ENCODE measurements around the gene FNIP2.
"Not testable (repeated sequence)": the region's sequence is repeated elsewhere in the genome, so short reads cannot be mapped to it uniquely, and the experiment has no call there.

FNIP2 gene

DNA sequence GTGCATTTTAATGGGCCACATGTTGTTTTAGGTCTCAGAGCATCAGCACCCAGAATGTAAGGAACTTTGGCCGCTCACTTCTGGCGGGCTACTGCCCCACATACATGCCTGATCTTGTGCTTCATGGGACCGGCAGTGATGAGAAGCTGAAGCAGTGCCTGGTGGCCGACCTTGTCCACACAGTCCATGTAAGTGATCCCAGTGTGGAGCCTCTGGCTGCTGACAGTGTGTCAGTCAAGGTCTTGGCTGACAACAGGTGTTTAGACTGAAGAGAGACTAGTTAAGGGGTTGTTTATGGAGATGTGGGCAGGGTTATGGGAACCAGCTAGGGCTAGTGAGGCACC, 101.4 kb downstream of the FNIP2 start:
- no peak for DNase-seq (ENCODE audit: low read depth in 2 of 2)

DNA sequence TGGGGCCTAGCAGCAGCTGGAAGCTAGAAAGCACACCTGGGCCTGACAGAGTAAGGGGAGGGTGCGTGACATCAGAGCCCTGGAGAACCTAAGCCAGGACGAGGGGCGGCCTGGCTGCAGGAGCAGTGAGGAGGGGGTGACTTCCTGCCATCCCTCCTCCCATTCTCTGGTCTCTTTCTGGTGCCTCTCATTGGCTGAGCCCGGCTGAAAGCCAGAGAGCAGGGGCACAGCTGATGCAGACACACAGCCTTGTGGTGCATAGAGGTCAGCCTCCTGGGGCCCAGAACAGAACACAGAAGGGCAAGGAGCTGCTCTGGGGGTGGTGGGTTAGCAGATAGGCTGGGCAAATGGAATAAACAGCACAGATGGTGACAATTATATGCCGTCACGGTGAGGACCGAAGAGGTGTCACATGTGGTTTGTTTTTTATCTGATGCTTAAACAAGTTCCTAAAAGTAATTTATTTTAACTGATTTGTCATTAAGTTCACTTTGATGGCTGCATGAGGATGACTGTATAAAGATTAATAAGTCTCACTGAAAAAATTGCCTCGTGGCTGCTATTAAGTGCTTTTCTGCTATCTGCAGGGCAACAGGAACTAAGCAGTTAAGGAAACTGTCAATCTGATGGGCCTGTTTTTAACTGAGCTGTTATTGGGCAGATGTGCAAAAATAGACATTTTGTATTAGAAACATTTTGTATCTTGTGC, 102.0 kb downstream of the FNIP2 start:
- no peak for DNase-seq (ENCODE audit: low read depth in 2 of 2)

DNA sequence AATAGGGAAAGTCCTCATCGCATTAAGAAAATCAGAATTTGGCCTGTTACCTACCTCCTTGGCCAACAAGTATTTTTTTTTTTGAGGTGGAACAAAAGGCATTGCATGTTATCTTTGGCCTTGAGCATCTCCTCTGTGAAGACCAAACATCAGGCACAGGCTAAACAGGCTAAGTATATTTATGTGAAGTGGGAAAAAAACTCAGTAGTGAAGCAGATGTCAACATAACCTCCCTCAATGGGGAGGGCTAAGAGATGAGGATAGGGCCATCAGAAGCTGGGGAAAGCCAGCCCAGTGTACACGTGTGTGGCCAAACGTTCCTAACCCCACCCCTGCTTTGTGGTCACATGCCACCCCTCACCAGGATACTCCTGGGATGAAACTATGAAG, 102.5 kb downstream of the FNIP2 start:
- no peak for DNase-seq (ENCODE audit: low read depth in 2 of 2)

DNA sequence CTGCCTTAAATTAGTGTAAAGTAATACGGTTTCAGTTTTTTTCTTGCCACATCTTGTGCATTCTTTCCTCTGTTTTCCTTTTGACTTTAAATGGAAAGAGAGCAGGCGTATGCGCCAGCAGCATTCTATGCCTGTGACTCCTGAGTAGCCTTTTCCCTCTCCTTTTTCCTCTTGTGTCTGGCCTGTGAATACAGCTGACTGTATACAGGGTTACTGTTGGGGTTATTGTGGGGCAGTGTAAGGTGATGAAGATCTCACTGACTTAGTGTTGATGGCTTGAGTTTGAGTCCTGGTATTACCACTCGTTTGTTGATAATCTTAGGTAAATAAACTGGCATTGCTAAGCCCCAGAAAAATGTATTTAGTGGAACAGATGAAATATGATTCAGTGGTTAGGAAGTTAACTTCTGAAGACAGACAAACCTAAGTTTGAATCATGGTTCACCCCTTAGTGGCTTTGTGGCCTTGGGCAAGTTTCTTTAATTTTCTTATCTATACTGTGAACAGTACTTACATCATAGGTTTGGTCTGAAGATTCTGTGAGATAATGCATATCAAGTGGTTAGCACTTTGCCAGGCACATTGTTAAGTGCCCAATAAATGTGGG, 105.1 kb downstream of the FNIP2 start:
- DNase-seq (ENCODE audit: low read depth in 2 of 2), result no peak

DNA sequence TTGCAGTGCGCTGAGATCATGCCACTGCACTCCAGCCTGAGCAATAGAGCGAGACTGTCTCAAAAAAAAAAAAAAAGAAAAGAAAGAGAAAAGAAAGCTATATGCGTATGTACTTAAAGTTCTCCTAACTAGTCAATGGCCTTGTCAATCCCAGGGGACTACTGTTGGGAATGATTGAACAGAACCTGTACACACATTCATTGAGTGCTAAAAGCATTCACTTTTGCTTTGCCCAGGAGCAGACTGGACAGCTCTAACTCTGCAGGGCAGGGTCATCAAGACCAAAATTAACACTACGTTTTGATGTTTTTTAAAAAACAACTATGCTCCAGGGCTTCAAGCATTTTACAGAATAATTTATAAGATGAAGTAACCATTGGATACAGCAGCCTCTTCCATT, 106.2 kb downstream of the FNIP2 start:
- no peak for DNase-seq (ENCODE audit: low read depth in 2 of 2)

DNA sequence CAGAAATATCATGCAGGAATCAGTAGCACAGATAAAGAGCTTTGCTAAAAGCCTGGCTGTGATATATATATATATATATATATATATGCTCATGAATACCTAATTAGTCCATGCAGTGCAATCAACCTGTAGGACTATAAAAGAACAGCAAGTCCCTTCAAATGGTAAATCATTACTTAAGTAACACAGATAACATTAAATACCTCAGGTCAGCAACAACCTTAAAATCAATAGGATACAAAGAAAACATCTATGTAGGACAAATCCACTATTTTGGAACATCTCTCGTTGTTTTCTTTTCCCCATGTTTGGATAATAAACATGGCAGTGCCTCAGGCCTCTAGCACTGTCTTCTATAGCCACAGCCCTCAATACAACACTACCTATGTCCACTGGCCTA, 106.6 kb downstream of the FNIP2 start:
- DNase-seq (ENCODE audit: low read depth in 2 of 2), result no peak

DNA sequence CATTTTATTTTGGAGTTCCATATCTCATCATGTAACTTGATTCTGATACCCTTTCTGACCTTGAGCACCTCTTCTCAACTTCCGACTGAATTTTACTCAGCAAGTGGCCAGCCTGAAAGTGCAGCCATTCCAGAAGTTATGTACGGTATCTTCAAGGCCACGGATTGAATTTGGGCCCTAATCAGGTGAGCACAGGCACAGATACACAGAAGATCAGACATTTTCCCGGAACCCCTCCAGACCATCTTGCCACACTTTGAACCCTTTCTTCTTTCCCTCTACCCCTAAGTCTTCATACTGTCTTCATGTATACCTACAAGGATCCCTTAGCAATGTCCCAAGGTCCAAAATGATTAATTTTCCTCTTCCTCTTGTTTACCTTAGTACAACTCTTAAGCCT, 108.2 kb downstream of the FNIP2 start:
- DNase-seq (ENCODE audit: low read depth in 2 of 2), result no peak

DNA sequence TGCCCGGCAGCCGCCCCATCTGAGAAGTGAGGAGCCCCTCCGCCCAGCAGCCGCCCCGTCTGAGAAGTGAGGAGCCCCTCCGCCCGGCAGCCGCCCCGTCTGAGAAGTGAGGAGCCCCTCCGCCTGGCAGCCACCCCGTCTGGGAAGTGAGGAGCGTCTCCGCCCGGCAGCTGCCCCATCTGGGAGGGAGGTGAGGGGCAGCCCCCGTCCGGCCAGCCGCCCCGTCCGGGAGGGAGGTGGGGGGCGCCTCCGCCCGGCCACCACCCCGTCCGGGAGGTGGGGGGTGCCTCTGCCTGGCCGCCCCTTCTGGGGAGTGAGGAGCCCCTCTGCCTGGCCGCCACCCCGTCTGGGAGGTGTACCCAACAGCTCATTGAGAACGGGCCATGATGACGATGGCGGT, 113.3 kb downstream of the FNIP2 start:
- DNase-seq (ENCODE audit: low read depth in 2 of 2), result not testable (repeated sequence)

DNA sequence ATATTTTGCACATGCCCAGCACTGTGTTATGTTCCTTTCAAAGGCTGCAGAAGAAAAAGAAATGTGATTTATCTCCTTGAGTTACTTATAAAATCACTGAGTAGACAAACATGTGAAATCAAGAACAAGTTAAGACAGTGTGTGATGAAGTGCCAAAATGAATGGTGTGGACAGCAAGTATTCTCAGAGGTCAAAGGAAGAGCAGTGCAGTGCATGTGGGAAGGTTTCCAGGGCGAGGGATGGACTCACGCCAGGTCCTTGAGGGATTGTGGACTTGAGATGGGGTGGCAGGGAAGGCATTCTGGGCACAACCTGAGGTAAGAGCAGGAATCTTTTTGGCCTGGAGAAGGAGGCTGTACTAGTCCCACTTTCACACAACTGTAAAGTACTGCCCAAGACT, 115.5 kb downstream of the FNIP2 start:
- DNase-seq (ENCODE audit: low read depth in 2 of 2), result no peak

DNA sequence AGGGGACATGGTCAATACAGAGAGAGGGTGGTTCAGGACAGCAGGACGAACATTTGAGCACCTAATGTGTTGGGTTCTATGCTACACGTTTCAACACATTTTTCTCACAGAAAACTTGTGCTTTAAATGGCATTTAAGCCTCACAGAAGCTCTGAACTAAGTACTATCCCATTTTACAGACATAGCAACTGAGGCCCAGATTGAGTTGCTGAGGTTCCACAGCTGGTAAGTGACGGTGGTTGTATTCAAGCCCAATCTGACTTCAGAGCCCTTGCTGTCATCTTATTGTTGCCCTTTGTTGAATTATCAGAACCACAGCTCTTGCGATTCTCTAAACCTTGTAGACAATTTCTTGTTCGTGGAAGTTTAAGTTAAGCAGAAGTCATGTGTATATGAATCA, 116.7 kb downstream of the FNIP2 start:
- no peak for DNase-seq (ENCODE audit: low read depth in 2 of 2)

DNA sequence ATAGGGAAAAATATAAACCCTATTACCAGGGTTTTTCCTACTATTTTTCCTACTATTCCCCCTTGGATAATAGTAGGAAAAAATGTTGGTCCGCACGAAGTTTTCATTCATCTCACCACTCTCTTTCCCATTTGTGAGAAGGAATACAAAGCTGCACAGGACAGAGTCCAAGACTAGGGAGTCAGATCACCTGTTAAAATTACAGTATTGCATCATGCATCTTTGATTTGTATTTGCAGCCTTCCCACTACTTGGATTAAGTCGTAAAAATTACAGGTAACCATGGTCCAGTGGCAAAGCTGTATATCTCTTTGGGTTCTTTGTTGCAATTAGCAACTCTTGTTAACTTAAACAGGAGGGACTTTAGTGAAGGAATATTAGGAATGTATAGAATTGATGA, 121.5 kb downstream of the FNIP2 start:
- DNase-seq (ENCODE audit: low read depth in 2 of 2), result no peak

DNA sequence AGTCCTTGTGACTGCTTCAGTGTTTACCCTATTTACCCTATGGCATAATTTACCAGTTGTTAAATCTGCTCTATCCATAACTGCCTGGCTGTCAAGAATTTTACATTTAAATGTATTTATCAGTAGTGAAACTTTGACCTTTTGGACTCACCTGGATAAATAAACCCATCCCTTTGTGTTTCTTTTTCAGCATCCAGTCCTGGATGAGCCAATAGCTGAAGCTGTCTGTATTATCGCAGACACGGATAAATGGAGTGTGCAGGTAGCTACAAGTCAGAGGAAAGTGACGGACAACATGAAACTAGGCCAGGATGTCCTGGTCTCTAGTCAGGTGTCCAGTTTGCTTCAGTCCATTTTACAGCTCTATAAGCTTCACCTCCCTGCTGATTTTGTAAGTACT, 122.4 kb downstream of the FNIP2 start:
- no peak for DNase-seq (ENCODE audit: low read depth in 2 of 2)

DNA sequence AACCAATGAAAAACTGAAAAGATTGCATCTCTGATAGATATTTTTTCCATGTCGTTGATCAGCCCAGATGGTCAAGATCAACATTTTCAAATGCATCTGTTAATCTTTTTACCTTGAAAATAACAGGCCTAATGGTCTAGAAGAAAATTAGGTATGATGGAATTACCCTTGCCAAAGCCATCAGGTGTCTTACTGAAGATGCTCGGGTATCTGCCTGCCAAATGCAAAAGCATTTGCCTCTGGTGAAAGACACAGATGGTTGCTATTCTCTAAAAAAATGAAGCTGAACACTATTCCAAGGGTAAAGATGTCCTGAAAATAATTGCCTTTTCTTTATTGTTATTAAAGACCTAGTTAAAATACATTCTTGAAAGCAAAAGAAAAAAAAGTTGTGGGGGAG, 126.0 kb downstream of the FNIP2 start:
- DNase-seq (ENCODE audit: low read depth in 2 of 2), result no peak

DNA sequence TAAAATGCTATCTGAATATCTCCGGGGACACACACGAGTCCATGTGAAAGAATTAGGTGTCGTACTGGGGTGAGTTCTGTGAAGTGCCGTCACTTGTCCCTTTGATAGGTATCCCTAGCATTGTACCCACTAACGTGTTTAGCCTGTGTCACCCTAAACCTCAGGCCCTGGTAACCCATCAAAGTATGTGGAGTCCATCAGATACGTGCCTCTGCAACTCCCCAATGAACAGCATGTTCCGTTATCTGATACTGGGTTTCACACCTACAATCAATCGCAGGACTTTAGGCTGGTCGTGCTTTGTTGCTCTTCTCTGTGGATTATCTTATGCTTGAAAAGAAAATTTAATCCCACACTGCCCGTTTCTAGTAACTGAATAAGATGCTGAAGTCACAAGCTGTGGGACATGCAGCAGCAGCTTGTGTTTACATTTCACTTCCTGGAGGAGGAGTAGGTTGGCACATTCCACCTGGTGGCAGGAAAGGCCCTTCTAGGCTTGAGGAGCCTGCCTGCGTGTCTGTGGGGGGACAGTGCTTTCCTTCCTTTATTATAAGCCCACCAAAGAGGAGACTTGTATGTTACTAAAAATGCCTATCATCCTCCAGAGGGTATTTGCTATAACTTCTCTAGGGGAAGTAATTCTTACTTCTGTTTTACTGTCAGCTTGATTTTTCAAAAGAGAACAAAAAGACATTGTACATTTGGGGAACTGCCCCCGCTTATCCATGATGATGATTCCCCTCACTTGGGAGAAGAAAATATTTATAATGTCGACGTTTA, 127.2 kb downstream of the FNIP2 start:
- no peak for DNase-seq (ENCODE audit: low read depth in 2 of 2)

DNA sequence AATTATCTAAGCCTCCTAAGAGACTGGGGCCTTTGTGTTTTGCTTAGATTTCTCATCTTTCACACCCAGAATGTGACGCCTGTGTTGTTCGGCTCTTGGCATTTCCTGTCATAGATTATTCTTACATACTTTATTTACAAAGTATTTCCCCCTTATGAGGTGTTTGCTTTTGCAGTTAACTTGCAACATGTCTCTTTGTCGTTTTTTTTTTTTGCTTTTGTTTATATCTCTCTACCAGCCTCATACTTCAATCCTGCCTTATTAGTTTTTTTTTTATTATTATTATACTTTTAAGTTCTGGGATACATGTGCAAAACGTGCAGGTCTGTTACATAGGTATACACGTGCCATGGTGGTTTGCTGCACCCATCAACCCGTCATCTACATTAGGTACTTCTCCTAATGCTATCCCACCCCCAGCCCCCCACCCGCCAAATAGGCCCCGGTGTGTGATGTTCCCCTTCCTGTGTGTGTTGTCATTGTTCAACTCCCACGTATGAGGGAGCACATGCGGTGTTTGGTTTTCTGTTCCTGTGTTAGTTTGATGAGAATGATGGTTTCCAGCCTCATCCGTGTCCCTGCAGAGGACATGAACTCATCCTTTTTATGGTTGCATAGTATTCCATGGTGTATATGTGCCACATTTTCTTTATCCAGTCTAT, 127.9 kb downstream of the FNIP2 start:
- not testable (repeated sequence) for DNase-seq (ENCODE audit: low read depth in 2 of 2)

DNA sequence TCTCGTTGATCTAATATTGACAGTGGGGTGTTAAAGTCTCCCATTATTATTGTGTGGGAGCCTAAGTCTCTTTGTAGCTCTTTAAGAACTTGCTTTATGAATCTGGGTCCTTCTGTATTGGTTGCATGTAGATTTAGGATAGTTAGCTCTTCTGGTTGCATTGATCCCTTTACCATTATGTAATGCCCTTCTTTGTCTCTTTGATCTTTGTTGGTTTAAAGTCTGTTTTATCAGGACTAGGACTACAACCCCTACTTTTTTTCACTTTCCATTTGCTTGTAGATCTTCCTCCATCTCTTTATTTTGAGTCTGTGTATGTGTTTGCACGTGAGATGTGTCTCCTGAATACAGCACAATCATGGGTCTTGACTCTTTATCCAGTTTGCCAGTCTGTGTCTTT, 131.6 kb downstream of the FNIP2 start:
- DNase-seq (ENCODE audit: low read depth in 2 of 2), result not testable (repeated sequence)

DNA sequence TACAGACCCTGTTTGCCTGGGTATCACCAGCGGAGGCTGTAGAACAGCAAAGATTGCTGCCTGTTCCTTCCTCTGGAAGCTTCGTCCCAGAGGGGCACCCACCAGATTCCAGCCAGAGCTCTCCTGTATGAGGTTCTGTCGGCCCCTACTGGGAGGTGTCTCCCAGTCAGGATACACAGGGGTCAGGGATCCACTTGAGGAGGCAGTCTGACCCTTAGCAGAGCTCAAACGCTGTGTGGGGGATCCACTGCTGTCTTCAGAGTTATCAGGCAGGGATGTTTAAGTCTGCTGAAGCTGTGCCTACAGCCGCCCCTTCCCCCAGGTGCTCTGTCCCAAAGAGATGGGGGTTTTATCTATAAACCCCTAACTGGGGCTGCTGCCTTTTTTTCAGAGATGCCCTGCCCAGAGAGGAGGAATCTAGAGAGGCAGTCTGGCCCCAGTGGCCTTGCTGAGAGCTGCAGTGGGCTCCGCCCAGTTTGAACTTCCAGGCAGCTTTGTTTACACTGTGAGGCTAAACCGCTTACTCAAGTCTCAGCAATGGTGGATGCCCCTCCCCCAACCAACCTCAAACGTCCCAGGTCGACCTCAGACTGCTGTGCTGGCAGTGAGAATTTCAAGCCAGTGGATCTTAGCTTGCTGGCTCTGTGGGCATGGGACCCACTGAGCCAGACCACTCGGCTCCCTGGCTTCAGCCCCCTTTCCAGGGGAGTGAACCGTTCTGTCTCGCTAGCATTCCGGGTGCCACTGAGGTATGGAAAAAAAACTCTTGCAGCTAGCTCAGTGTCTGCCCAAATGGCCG, 133.7 kb downstream of the FNIP2 start:
- DNase-seq (ENCODE audit: low read depth in 2 of 2), result not testable (repeated sequence)

DNA sequence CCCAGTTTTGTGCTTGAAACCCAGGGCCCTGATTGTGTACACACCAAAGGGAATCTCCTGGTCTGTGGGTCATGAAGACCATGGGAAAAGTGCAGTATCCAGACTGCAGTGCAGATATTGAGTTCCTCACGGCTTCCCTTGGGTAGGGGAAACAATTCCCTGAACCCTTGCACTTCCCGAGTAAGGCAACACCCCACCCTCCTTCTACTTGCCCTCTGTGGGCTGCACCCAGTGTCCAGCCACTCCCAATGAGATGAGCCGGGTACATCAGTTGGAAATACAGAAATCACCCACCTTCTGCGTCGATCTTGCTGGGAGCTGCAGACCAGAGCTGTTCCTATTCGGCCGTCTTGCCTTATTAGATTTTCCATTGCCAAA, 134.2 kb downstream of the FNIP2 start:
- DNase-seq (ENCODE audit: low read depth in 2 of 2), result no peak

DNA sequence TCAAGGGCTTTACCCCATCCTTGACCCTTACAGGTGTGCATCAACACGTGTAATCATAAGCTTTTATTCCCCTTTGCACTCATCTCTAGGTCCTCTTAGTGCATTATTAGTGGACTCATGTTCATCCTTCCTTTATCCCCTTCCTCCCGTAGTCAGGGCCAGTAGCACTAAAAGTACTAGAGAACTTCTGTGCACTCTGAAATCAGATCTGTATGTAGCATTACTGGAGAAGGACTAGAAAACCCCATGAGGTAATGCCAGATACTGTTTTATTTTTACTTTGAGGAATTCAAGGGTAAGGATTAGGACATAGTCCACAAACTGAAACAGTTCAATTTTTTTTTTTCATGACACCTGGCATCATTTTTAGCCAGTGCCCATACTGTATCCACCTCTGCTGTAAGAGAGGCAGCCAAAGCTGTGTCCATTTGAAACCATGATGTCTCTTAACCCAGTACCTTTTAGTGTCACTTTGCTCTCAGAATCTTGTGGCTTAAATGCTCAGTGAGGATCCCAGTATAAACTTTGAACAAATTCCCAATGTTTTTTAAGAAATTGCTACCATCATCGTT, 134.7 kb downstream of the FNIP2 start:
- DNase-seq (ENCODE audit: low read depth in 2 of 2), result no peak

DNA sequence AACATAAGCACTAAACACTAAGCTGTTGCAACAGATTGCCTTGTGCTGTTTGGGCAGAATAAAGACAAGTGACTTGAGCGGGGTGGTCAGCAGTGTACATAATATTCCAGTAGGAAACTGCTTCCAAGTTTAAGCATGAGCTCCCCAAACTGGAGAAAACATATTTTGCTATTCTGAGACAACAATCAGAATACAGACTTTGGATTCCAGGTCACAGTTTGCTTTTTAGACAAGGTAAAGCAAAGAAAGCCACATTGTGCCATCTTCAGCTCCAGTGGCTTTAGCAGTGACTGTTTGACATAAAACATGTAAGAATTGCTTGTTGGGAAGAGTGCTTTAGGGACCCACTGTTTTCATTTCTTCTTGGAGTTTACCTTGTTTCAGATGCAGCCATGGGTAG, 136.0 kb downstream of the FNIP2 start:
- no peak for DNase-seq (ENCODE audit: low read depth in 2 of 2)

DNA sequence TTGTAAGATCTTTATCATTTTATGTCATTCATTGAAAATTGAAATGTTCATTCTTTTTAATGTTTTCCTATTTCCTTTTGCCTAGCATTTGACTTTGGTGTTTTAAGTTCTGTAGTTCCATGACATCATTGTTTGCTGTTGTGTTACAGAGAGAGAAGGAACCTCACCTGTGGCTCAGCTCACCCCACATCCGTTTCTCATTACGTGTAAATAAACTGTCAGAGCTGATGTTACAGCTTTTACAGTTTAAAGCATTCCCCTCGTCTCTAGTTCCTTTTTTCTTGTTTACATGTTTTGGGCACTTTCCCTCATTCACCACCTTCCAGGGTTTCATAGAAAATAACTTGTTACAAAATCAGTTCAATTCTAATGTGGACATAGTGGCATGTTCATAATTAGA, 137.2 kb downstream of the FNIP2 start:
- no peak for DNase-seq (ENCODE audit: low read depth in 2 of 2)

DNA sequence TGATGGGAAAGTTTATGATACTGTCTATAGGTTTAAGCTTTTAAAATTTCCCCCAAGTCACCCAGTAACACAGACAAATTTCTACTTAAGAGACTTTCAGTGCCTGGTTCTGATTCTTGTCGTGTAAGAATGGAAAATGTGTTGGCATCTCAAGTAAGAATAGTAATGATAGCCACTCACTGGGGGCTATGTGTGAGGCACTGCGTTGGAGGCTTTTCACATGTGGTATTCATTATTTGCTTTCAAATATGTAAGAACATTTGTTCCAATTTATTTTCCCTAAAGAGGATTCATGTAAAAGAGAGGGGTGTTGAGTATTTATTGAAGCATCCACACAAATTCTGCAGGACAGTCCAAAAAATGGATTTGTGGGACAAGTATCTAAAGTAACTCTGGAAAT, 143.6 kb downstream of the FNIP2 start:
- no peak for DNase-seq (ENCODE audit: low read depth in 2 of 2)

All from stimulated activated CD4-positive, alpha-beta T cell treated with anti-CD3 and anti-CD28 coated beads, Interleukin-4, amount 100 ng/mL, for 48 hours (primary cell).